Measurements from ENCODE around the gene TXNDC8.

TXNDC8 gene

DNA sequence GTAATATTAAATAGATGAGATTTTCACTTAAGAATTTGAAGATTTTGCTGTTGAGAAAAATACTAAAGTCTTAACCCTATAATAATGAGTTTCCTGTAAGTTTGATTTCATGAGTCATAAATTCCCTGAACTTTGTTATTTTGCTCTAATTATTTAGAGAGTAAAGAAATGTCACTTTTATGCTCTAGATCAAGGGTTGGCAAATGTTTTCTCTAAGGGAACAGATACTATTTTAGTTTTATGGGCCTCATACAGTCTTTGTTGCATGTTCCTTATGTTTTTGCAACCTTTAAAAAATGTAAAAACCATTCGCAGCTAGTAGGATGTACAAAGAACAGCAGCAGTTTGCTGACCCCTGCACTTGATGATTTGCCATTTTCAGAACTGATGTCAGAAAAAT lies 480 bp upstream of the TXNDC8 start:
- H3K27ac Mint-ChIP-seq: no peak overlapping the region
- ATAC-seq (no peak), DNase-seq (no peak)
- peaks cover 2% of the 10 kb centered on the region for H3K4me1 Mint-ChIP-seq
- H3K9me3 Mint-ChIP-seq: no peaks in the 10 kb centered on the region
- H3K27me3 Mint-ChIP-seq: peaks cover 2% of the 10 kb centered on the region
- no peaks in the 10 kb centered on the region for H3K36me3 Mint-ChIP-seq (ENCODE audit: low read depth)
- no peak overlapping the region for H3K4me3 Mint-ChIP-seq

- H3K27ac Mint-ChIP-seq: no peak overlapping the region
- no peaks in the 10 kb centered on the region for H3K9me3 Mint-ChIP-seq
- peaks cover 2% of the 10 kb centered on the region for H3K4me1 Mint-ChIP-seq
- peaks cover 2% of the 10 kb centered on the region for H3K27me3 Mint-ChIP-seq
- no peaks in the 10 kb centered on the region for H3K36me3 Mint-ChIP-seq (ENCODE audit: low read depth)
- no peak for DNase-seq
- ATAC-seq: no peak
- H3K4me3 Mint-ChIP-seq: no peak overlapping the region
These were observed 1.3 kb downstream of the TXNDC8 start for GRCh38 chr9:110336363-110336762.

GRCh38 chr9:110334871-110335270 lies 2.8 kb downstream of the TXNDC8 start:
- no peaks in the 10 kb centered on the region for H3K9me3 Mint-ChIP-seq
- H3K27me3 Mint-ChIP-seq: peaks cover 2% of the 10 kb centered on the region
- ATAC-seq (no peak), DNase-seq (no peak)
- peaks cover 5% of the 10 kb centered on the region for H3K4me1 Mint-ChIP-seq
- no peak overlapping the region for H3K4me3 Mint-ChIP-seq
- no peak overlapping the region for H3K27ac Mint-ChIP-seq
- no peaks in the 10 kb centered on the region for H3K36me3 Mint-ChIP-seq (ENCODE audit: low read depth)

- ATAC-seq (no peak), DNase-seq (no peak)
- H3K4me1 Mint-ChIP-seq: peaks cover 5% of the 10 kb centered on the region
- no peak overlapping the region for H3K4me3 Mint-ChIP-seq
- no peak overlapping the region for H3K27ac Mint-ChIP-seq
- no peaks in the 10 kb centered on the region for H3K9me3 Mint-ChIP-seq
- no peaks in the 10 kb centered on the region for H3K36me3 Mint-ChIP-seq (ENCODE audit: low read depth)
- peaks cover 2% of the 10 kb centered on the region for H3K27me3 Mint-ChIP-seq
These were observed 3.5 kb downstream of the TXNDC8 start for GRCh38 chr9:110334183-110334582.

DNA sequence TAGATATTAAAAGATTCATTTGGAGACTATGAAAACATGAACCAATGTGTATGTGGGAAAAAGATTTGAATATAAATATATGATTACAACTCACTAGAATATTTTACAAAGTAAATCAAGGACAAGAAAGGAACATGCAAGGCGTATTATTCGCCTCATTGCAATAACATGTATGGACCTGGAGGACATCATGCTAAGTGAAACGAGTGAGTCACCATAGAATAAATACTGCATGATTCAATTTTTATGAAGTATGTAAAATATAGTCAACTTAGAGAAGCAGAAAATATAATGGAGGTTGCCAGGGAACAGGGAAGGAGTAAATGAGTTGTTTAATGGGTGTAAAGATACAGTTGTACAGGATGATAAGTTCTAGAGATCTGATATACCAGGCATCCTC lies 4.9 kb downstream of the TXNDC8 start:
- ATAC-seq (no peak), DNase-seq (no peak)
- no peak overlapping the region for H3K4me3 Mint-ChIP-seq
- H3K9me3 Mint-ChIP-seq: no peaks in the 10 kb centered on the region
- H3K4me1 Mint-ChIP-seq: peaks cover 5% of the 10 kb centered on the region
- H3K36me3 Mint-ChIP-seq (ENCODE audit: low read depth): no peaks in the 10 kb centered on the region
- peaks cover 2% of the 10 kb centered on the region for H3K27me3 Mint-ChIP-seq
- H3K27ac Mint-ChIP-seq: no peak overlapping the region

GRCh38 chr9:110330484-110331105 lies 7.1 kb downstream of the TXNDC8 start:
- no peak overlapping the region for H3K4me3 Mint-ChIP-seq
- peaks cover 5% of the 10 kb centered on the region for H3K4me1 Mint-ChIP-seq
- H3K9me3 Mint-ChIP-seq: no peaks in the 10 kb centered on the region
- no peaks in the 10 kb centered on the region for H3K36me3 Mint-ChIP-seq (ENCODE audit: low read depth)
- ATAC-seq (no peak), DNase-seq (no peak)
- H3K27me3 Mint-ChIP-seq: peaks cover 2% of the 10 kb centered on the region
- no peak overlapping the region for H3K27ac Mint-ChIP-seq

DNA sequence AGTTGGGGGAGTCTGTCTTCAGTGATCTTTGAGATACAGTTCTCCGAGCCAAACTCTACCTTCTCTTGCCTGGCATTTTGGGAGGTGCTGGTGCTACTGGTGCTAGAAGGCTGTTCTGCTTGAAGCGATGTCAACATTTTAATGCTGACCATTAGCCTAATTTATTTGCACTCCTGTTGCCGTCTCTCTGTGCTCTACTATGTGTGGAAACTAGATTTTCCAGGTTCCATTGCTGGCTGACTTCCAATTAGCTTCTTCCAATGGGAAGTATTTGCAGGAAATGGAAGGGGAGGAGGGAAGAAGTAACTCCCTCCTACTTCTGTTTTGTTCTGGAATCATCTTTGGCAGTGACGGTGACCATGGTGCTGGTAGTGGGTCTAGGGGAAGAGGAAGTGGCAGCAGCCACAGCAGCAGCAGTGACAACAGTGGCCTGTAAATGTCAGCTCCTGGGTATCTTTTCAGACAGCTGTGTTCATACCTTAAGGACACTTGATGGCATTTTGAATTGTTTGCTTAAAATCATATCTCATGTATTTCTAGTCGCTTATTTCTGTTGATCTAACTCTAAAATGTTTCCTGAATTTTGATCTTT lies 7.9 kb downstream of the TXNDC8 start:
- no peaks in the 10 kb centered on the region for H3K36me3 Mint-ChIP-seq (ENCODE audit: low read depth)
- ATAC-seq (no peak), DNase-seq (no peak)
- no peak overlapping the region for H3K27ac Mint-ChIP-seq
- peaks cover 5% of the 10 kb centered on the region for H3K4me1 Mint-ChIP-seq
- no peaks in the 10 kb centered on the region for H3K9me3 Mint-ChIP-seq
- no peak overlapping the region for H3K4me3 Mint-ChIP-seq
- H3K27me3 Mint-ChIP-seq: peaks cover 2% of the 10 kb centered on the region

GRCh38 chr9:110328763-110329162 lies 8.9 kb downstream of the TXNDC8 start:
- Mint-ChIP-seq H3K4me3 (no peak overlapping the region), H3K36me3 (ENCODE audit: low read depth) (no peaks in the 10 kb centered on the region), H3K27ac (no peak overlapping the region)

DNA sequence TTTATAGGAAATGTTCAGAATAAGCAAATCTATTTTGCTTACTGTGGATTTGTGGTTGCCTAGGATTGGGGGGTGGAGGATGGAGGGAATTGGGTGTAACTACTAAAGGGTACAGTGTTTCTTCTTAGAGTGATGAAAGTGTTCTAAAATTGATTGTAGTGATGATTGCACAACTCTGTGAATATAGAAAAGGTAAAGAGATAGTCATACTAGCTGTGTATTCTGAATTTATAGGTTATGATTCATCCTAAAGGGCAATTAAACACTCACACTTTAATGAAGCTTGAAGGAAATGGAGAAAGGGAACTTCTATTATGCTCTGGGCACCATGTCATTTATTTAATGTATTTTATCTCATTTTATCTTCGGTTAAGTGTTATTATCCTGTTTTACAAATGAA lies 9.9 kb downstream of the TXNDC8 start:
- peaks cover 3% of the 10 kb centered on the region for H3K4me1 Mint-ChIP-seq
- no peaks in the 10 kb centered on the region for H3K36me3 Mint-ChIP-seq (ENCODE audit: low read depth)
- ATAC-seq: no peak
- H3K27ac Mint-ChIP-seq: no peak overlapping the region
- no peaks in the 10 kb centered on the region for H3K9me3 Mint-ChIP-seq
- DNase-seq: no peak
- no peak overlapping the region for H3K4me3 Mint-ChIP-seq
- H3K27me3 Mint-ChIP-seq: no peaks in the 10 kb centered on the region

More at GRCh38 chr9:110328763-110329162, 8.9 kb downstream of the TXNDC8 start:
- ATAC-seq: no peak
- Mint-ChIP-seq H3K4me1 (peaks cover 3% of the 10 kb centered on the region), H3K9me3 (no peaks in the 10 kb centered on the region), H3K27me3 (peaks cover 2% of the 10 kb centered on the region)
- no peak for DNase-seq

DNA sequence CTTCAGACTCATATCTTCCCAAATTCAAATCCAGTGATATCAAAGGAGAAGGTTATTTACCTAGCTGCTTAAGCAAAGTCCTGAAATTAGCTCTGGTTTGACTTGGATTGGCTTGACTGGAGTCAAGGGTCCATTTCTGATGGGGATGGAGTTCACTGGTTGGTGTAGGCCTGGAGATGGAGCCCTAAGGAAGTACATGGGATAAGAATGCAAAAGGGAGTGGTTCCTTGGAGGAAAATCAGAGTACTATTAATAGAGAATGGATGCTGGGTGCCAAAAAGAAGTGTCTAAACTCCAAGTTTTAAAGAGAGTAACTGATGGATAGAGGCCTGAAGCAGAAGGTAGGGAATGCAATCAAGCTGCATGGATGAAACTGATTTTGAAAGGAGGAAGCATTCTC lies 13.8 kb downstream of the TXNDC8 start:
- Mint-ChIP-seq H3K36me3 (ENCODE audit: low read depth) (no peaks in the 10 kb centered on the region), H3K9me3 (no peaks in the 10 kb centered on the region), H3K27me3 (peaks cover 2% of the 10 kb centered on the region), H3K4me1 (no peaks in the 10 kb centered on the region), H3K27ac (no peak overlapping the region), H3K4me3 (no peak overlapping the region)
- DNase-seq (no peak), ATAC-seq (no peak)

- Mint-ChIP-seq H3K27ac (no peak overlapping the region), H3K9me3 (no peaks in the 10 kb centered on the region), H3K27me3 (peaks cover 2% of the 10 kb centered on the region), H3K4me3 (no peak overlapping the region), H3K36me3 (ENCODE audit: low read depth) (no peaks in the 10 kb centered on the region), H3K4me1 (peaks cover 8% of the 10 kb centered on the region)
- ATAC-seq (no peak), DNase-seq (no peak)
These were observed 16.8 kb downstream of the TXNDC8 start for GRCh38 chr9:110320651-110321445.

DNA sequence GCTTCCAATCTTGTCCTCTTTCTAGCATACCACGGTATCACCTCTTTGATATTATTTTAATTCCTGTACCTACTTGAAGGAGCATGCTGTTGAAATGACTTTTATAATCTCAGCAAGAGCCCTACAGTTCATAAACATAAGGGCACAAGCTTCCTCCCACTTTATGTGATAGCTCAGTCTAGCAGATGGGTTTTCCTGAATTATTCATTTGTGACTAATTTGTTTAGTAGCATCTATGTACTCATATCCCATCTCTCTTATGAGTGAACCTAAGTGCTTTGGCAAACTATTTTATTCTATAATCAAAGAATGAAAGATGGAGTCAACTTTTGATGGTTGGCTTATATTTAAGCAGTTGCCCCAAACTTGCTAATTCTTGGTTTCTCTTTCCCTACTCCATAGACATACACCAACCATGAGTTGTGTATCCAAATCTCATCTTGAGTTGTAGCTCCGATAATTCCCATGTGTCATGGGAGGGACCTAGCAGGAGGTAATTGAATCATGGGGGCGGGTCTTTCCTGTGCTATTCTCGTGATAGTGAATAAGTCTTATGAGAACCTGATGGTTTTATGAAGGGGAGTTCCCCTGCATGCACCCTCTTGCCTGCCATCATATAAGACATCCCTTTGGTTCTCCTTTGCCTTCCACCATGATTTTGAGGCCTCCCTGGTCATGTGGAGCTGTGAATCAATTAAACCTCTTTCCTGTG lies 17.7 kb downstream of the TXNDC8 start:
- no peak for ATAC-seq
- Mint-ChIP-seq H3K27ac (no peak overlapping the region), H3K36me3 (ENCODE audit: low read depth) (no peaks in the 10 kb centered on the region), H3K4me3 (no peak overlapping the region), H3K9me3 (no peaks in the 10 kb centered on the region), H3K27me3 (peaks cover 2% of the 10 kb centered on the region), H3K4me1 (peaks cover 8% of the 10 kb centered on the region)
- no peak for DNase-seq

DNA sequence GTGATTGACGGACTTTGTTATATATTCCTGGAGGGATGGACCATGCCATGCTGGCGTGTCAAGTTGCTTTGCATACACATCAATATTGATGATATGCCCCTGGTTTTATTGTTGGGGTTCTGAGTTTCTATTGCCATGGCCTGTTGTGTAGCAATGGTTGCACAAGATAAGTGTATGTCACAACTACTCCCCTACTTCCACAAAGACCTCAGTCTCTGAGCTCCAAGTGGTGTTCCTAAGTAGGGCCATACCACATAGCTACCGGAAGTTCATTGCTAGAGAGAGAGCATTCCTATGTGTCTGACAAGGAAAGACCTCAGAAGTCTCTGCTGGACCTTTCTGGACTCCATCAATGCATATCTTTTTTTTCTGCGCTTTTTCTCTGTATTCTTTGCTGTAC lies 19.8 kb downstream of the TXNDC8 start:
- no peak for DNase-seq
- Mint-ChIP-seq H3K9me3 (peaks cover 8% of the 10 kb centered on the region), H3K27me3 (peaks cover 2% of the 10 kb centered on the region), H3K4me3 (no peak overlapping the region), H3K36me3 (ENCODE audit: low read depth) (no peaks in the 10 kb centered on the region), H3K27ac (no peak overlapping the region), H3K4me1 (peaks cover 8% of the 10 kb centered on the region)
- no peak for ATAC-seq

- peaks cover 2% of the 10 kb centered on the region for H3K36me3 Mint-ChIP-seq (ENCODE audit: low read depth)
- peaks cover 11% of the 10 kb centered on the region for H3K9me3 Mint-ChIP-seq
- peaks cover 2% of the 10 kb centered on the region for H3K27me3 Mint-ChIP-seq
- no peak for ATAC-seq
- peaks cover 8% of the 10 kb centered on the region for H3K4me1 Mint-ChIP-seq
- H3K4me3 Mint-ChIP-seq: peak overlapping the region; percentile 52
- no peak for DNase-seq
- no peak overlapping the region for H3K27ac Mint-ChIP-seq
These were observed 21.2 kb downstream of the TXNDC8 start for GRCh38 chr9:110316261-110317075.
